Nucleus accumbens (tissue), 56 donors: ENCODE measurements around the gene LDAF1.
"Not testable (repeated sequence)": the region's sequence is repeated elsewhere in the genome, so short reads cannot be mapped to it uniquely, and the experiment has no call there.

Source experiments
- DNase-seq, 56 donors: peaks; one replicate each; lab custom pipeline; 2025; lab: John Stamatoyannopoulos, UW

The LDAF1 gene

DNA sequence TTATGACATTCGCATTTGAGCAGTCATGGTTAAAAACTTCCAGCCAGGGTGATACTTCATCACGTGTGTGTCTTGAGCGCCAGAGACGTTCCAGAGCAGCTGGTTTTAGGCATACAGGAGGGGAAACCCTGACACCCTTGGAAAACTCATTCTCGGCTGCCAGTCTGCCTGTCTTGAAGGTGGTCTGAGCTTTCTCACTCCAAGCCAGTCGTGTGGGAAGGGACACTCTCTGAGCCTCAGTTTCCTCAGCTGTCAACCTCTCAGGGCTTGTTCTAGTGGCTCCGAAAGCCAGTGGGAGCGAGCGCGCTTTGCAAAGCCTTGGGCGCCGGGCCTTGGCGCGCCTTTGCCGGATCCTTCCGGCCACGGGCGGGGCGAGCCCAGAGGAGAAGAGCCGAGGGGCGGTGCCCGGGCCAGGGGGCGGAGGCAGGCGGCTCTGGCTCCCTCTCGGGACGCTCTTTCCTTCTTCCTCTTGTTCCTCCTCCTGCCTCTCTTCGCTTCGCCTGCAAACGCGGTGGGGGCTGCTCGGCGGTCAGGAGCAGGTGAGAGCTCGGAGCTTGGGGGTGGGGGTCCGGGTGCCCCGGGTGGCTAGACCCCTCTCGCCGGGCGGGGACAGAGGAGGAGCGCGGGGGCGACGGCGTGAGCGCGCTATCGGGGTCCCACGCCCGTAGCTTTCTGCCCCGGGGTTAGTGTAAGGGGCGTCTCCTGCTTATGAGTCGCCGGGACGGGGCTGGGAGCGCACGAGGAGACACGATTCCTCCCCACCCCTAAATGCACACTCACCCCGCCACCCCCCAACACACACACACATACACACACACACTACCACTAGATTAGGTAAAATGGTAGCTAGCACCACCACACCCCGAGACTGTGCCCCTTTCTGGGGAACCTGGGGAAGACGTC is at the start of gene LDAF1:
Gene LDAF1 (plus strand): TSS at position 467 of the 903 bp plus-strand sequence. CDS start 2,509 bp downstream, outside the sequence.
- DNase-seq: peak in 46 of 56 donors; percentile 1 to 72 (median 30)

GRCh38 chr16:21115551-21115950 is 42.9 kb upstream of the LDAF1 start:
- not testable (repeated sequence) for DNase-seq

GRCh38 chr16:21116148-21116693 is 42.3 kb upstream of the LDAF1 start:
- no peak for DNase-seq

- no peak for DNase-seq
Observed at GRCh38 chr16:21117567-21117966, 40.9 kb upstream of the LDAF1 start.

GRCh38 chr16:21120976-21121520 is 37.4 kb upstream of the LDAF1 start:
- DNase-seq: no peak

DNA sequence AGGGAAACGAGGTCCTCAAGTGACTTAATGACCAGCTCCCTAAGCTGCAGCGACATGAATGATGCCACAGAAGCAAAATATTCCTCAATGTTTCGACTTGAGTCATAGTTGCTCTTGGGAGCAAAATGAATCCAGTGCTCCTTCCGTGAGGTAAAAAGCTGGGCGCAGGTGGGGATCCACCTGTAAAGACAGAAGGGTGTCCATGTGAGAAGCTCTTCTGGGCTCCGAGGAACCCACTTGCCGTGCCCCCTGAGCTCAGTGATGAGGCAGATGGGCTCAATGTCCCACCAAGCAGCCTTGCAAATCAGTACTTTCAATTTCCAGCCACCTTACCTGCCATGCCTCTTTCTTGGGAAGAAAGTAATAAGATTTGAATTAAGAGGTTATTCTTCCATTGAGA is 33.3 kb upstream of the LDAF1 start:
- no peak for DNase-seq

- DNase-seq: peak in 17 of 56 donors; percentile 0 to 50 (median 11)
Observed at GRCh38 chr16:21126518-21126917, 32.0 kb upstream of the LDAF1 start.

GRCh38 chr16:21128991-21129390 is 29.5 kb upstream of the LDAF1 start:
- peak in 22 of 56 donors; percentile 0 to 48 (median 10) for DNase-seq

- DNase-seq: no peak
Observed at GRCh38 chr16:21130811-21131210, 27.7 kb upstream of the LDAF1 start.

- no peak for DNase-seq
Observed at GRCh38 chr16:21134053-21134452, 24.4 kb upstream of the LDAF1 start.

GRCh38 chr16:21145738-21146137 is 12.7 kb upstream of the LDAF1 start:
- no peak for DNase-seq

GRCh38 chr16:21150375-21151001 is 8.0 kb upstream of the LDAF1 start, which contains the start of gene DNAH3:
Gene DNAH3, minus strand, starts transcription at chr16:21150846. Its CDS starts 527 bp downstream, at chr16:21150319.
- no peak for DNase-seq

DNA sequence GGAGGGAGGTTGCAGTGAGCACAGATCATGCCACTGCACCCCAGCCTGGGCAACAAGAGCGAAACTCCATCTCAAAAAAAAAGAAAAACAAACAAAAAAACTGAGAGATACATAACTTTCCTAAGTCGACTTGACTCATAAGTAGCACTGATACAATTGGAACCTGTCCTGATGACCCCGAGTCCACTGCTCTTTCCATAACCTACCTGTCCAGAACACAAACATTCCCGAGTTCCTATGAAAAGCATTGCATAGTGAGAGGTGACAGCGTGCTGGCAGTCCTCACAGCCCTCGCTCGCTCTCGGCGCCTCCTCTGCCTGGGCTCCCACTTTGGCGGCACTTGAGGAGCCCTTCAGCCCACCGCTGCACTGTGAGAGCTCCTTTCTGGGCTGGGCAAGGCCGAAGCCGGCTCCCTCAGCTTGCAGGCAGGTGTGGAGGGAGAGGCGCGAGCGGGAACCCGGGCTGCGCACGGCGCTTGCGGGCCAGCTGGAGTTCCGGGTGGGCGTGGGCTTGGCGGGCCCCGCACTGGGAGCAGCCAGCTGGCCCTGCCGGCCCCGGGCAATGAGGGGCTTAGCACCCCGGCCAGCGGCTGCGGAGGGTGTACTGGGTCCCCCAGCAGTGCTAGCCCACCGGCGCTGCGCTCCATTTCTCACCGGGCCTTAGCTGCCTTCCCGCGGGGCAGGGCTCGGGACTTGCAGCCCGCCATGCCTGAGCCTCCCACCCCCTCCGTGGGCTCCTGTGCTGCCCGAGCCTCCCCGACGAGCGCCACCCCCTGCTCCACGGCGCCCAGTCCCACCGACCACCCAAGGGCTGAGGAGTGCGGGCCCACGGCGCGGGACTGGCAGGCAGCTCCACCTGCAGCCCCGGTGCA is 6.1 kb upstream of the LDAF1 start:
- DNase-seq: not testable (repeated sequence)

- DNase-seq: not testable (repeated sequence)
Observed at GRCh38 chr16:21153124-21153729, 5.2 kb upstream of the LDAF1 start.

GRCh38 chr16:21156011-21156410 is 2.5 kb upstream of the LDAF1 start:
- DNase-seq: not testable (repeated sequence)

DNA sequence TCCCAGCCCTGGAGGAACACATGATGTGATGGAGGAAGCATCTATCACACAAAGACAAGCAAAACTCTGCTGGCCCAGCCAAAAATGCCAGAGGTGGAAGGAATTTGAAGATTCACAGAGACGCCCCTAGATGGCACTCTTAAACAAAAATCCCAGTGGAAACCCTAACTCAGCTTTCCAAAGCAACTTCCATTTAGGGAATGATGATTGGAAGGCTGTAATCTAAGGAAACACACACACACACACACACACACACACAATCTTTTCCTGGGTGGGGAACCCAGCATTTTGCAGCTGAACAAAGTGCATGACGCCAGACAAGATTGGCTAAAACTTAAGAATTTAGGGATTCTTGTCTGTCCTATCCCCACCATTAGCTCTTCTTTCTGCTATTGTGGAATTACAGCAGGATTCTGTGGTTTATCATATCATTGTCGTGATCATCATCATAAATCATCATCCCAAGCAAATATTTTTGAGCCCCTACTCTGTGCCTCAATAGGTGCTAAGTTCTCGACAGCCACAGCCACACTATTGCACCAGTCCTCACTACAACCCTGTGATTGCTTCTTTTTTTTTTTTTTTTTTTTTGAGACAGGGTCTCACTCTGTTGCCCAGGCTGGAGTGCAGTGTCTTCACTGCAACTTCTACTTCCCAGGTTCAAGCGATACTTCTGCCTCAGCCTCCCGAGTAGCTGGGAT is 1.6 kb upstream of the LDAF1 start:
- DNase-seq: peak in 35 of 56 donors; percentile 1 to 51 (median 10)

DNA sequence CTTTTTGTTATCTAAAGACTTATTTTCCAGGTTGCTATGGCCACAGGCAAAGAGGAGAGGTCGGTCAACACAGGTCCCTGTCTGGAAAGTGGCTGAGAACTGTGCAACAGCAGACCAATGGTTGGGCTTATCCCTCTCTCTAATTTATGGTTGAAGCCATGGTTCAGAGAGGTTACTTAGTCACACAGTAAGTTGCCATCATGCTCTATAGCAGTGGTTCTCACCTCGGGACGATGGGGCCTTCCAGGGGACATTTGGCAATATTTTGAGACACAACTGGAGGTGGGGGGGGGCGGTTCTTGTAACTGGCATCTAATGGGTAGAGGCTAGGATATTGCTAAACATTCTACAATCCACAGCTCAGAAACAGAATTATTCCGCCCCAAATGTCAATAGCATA is 842 bp upstream of the LDAF1 start:
- no peak for DNase-seq

DNA sequence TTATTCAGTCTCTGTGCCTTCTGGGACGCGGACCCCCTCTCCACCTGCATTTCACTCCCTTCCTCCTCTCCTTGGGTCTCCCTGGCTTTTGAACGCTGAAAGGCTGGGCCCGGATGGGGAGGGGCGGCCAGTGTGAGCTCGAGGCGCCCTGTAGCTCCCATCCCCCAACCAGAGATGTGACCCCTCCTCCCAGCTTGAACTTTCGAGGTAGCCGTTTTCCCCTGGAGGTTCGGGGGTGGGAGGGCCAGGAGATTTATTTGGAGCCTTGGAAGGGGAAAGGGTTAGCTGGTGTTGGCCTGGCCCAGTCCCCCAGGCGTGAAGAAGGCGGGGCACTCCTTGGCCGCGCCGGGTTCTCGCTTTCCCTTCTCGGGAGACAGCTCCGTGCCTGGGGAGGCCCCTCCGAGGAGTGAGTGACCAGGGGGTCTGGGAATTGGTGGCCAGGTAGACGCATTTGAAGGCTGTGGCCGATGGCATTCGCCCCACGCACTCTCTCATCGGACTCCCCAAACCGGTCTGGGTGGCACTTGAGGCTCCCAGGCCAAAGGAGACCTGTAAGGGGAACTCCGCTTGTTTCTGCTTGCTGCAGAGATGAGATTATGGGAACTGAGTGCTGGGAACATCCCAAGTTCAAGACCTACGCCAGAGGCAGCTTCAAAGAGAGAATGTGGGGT is 942 bp downstream of the LDAF1 start:
- peak in 19 of 56 donors; percentile 1 to 37 (median 17) for DNase-seq
